ENCODE measurements around the gene STT3B.

DNA sequence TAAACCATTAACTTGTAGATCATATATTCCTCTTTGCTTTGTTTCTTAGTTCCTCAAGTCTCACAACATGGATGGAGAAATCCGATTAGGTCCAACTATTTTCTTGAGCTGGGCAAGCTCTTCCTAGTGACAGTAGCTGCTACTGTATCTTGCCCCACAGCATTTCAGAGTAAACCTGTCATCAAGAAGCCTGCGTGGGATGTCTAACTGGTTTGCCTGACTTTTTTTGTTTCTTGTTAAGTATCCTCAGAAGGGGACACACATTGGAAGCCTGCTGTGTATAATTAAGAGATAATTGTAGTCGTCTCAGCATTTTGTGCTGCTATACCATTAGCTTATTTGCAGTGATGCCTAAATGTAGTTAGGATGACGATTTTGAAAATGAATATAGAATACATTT lies 29.3 kb upstream of the STT3B start:
- TF ChIP-seq, protein P1, sequence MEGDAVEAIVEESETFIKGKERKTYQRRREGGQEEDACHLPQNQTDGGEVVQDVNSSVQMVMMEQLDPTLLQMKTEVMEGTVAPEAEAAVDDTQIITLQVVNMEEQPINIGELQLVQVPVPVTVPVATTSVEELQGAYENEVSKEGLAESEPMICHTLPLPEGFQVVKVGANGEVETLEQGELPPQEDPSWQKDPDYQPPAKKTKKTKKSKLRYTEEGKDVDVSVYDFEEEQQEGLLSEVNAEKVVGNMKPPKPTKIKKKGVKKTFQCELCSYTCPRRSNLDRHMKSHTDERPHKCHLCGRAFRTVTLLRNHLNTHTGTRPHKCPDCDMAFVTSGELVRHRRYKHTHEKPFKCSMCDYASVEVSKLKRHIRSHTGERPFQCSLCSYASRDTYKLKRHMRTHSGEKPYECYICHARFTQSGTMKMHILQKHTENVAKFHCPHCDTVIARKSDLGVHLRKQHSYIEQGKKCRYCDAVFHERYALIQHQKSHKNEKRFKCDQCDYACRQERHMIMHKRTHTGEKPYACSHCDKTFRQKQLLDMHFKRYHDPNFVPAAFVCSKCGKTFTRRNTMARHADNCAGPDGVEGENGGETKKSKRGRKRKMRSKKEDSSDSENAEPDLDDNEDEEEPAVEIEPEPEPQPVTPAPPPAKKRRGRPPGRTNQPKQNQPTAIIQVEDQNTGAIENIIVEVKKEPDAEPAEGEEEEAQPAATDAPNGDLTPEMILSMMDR (IDR thresholded peaks at IDR 0.05) = no peak
- TF ChIP-seq EZH2 (IDR thresholded peaks at IDR 0.05) = no peak
- TF ChIP-seq EZH2phosphoT487 (IDR thresholded peaks at IDR 0.05) = no peak
